H1 (cell line): ENCODE measurements around the gene CWC27. TPM values are rescaled to one million over a fixed set of nuclear protein-coding genes. Genes with fewer than 3 reads are reported as not detected.

Source experiments
- CTCF ChIA-PET: fragments of 300-600 bp; sonication (Branson Sonifier 250); formaldehyde crosslinking; loops from one replicate; lab custom pipeline; 2021; ENCODE audit not compliant: partially characterized antibody; lab: Charles Lee
- POLR2A ChIA-PET: fragments of 300-600 bp; sonication (Branson Sonifier 250); formaldehyde crosslinking; loops from one replicate; lab custom pipeline; 2021; ENCODE audit warnings: inconsistent platforms; ENCODE audit not compliant: partially characterized antibody; lab: Charles Lee
- DNase-seq, 2 experiments: peaks; one replicate each; pipeline versions ENCODE4 v3.0.0 to v3.0.0-alpha.2; 2010 to 2022; ENCODE audit warnings: low spot score in 2 of 2, low read depth in 1 of 2, mixed read lengths in 1 of 2
- FAIRE-seq: peaks from 2 replicates; lab custom pipeline; 2011; peaks lifted over from hg19 to GRCh38; lab: Jason Lieb, UNC
- H2AFZ ChIP-seq: 2 replicates; pipeline ENCODE4 v1.8.1; 2012; ENCODE audit warnings: low read length, inconsistent platforms
- H2AK5ac ChIP-seq: 2 replicates; pipeline ENCODE4 v1.6.1; 2013; ENCODE audit warnings: low read depth, low read length
- H2BK120ac ChIP-seq: replicated peaks from 2 replicates; pipeline ENCODE3; 2013; ENCODE audit warnings: low read depth, low read length, inconsistent platforms
- H2BK12ac ChIP-seq: 2 replicates; pipeline ENCODE4 v1.6.1; 2013; ENCODE audit warnings: low read depth, low read length
- H2BK15ac ChIP-seq: 2 replicates; pipeline ENCODE4 v1.6.1; 2013; ENCODE audit warnings: low read length
- H2BK20ac ChIP-seq: 2 replicates; pipeline ENCODE4 v1.6.1; 2013; ENCODE audit warnings: low read length
- H2BK5ac ChIP-seq: 2 replicates; pipeline ENCODE4 v1.6.1; 2013; ENCODE audit warnings: low read depth, low read length
- H3K14ac ChIP-seq: 2 replicates; pipeline ENCODE4 v1.6.1; 2013; ENCODE audit warnings: inconsistent platforms; ENCODE audit not compliant: insufficient read length
- H3K18ac ChIP-seq: 2 replicates; pipeline ENCODE4 v1.6.1; 2013; ENCODE audit warnings: low read length; ENCODE audit errors: extremely low read depth
- H3K23ac ChIP-seq: 2 replicates; pipeline ENCODE4 v1.6.1; 2013; ENCODE audit warnings: inconsistent platforms; ENCODE audit not compliant: insufficient read length
- H3K23me2 ChIP-seq: 2 replicates; pipeline ENCODE4 v1.6.1; 2013; ENCODE audit warnings: low read depth, low read length
- H3K27ac ChIP-seq: 2 replicates; pipeline ENCODE4 v1.6.1; 2011; ENCODE audit warnings: low read depth, low read length, inconsistent platforms
- H3K27me3 ChIP-seq, 4 experiments: replicated peaks in 1 of 4; 1 replicate in 1 of 4; 2 replicates in 3 of 4; pipeline versions ENCODE4 v1.6.1 to v1.8.1; 2011 to 2013; ENCODE audit warnings: low read length in 3 of 4, mild to moderate bottlenecking in 3 of 4, inconsistent platforms in 2 of 4, mixed read lengths in 2 of 4, moderate library complexity in 1 of 4; ENCODE audit not compliant: control insufficient read depth in 3 of 4, insufficient read depth in 3 of 4; ENCODE audit errors: extremely low read depth in 1 of 4
- H3K36me3 ChIP-seq, 4 experiments: 2 replicates each; pipeline versions ENCODE4 v1.6.1 to v1.8.1; 2011 to 2013; ENCODE audit warnings: mild to moderate bottlenecking in 4 of 4, low read length in 3 of 4, moderate library complexity in 2 of 4, control low read depth in 1 of 4, inconsistent platforms in 1 of 4; ENCODE audit not compliant: insufficient read depth in 4 of 4, control insufficient read depth in 2 of 4
- H3K4ac ChIP-seq: replicated peaks from 2 replicates; pipeline ENCODE3; 2013; ENCODE audit warnings: low read length, low read depth, mixed read lengths, inconsistent platforms; ENCODE audit not compliant: insufficient read length
- H3K4me1 ChIP-seq, 4 experiments: replicated peaks in 1 of 4; 1 replicate in 1 of 4; 2 replicates in 3 of 4; pipeline versions ENCODE4 v1.6.1 to v1.8.1; 2011 to 2013; ENCODE audit warnings: low read length in 3 of 4, inconsistent platforms in 2 of 4, mixed read lengths in 1 of 4; ENCODE audit not compliant: insufficient read depth in 4 of 4, control insufficient read depth in 3 of 4
- H3K4me2 ChIP-seq, 2 experiments: 2 replicates each; pipeline versions ENCODE4 v1.6.1 to v1.8.1; 2011 to 2013; ENCODE audit warnings: low read depth in 2 of 2, low read length in 2 of 2, control low read depth in 1 of 2, inconsistent platforms in 1 of 2, mild to moderate bottlenecking in 1 of 2; ENCODE audit not compliant: insufficient read depth in 1 of 2
- H3K4me3 ChIP-seq, 4 experiments: fragments of 200-600, 300-600 bp in 1 of 4; sonication (generic), shearing (Covaris generic), sonication (Bioruptor Twin) in 1 of 4; 2 replicates each; pipeline versions ENCODE4 v1.5.1 to v1.8.1; 2011 to 2016; ENCODE audit warnings: low read length in 4 of 4, low read depth in 3 of 4, control low read depth in 2 of 4, inconsistent platforms in 2 of 4, mild to moderate bottlenecking in 2 of 4, mixed read lengths in 1 of 4, moderate library complexity in 1 of 4; ENCODE audit not compliant: insufficient read depth in 2 of 4; ENCODE audit errors: extremely low read depth in 1 of 4
- H3K56ac ChIP-seq: replicated peaks from 2 replicates; pipeline ENCODE3; 2013; ENCODE audit warnings: low read depth, mild to moderate bottlenecking, mixed read lengths, low read length, inconsistent platforms; ENCODE audit not compliant: insufficient read length
- H3K79me1 ChIP-seq: 2 replicates; pipeline ENCODE4 v1.6.1; 2013; ENCODE audit warnings: low read depth, low read length, control low read depth
- H3K79me2 ChIP-seq, 2 experiments: 2 replicates each; pipeline versions ENCODE4 v1.6.1 to v1.8.1; 2012 to 2013; ENCODE audit warnings: low read length in 2 of 2, mild to moderate bottlenecking in 2 of 2, inconsistent platforms in 1 of 2; ENCODE audit not compliant: insufficient read depth in 2 of 2, control insufficient read depth in 1 of 2
- H3K9ac ChIP-seq, 4 experiments: replicated peaks in 1 of 4; 1 replicate in 1 of 4; 2 replicates in 3 of 4; pipeline versions ENCODE4 v1.6.1 to v1.8.1; 2011 to 2013; ENCODE audit warnings: low read depth in 3 of 4, low read length in 3 of 4, control low read depth in 2 of 4, mild to moderate bottlenecking in 2 of 4, moderate library complexity in 2 of 4, inconsistent platforms in 1 of 4; ENCODE audit errors: extremely low read depth in 1 of 4
- H3K9me3 ChIP-seq, 2 experiments: 2 replicates each; pipeline versions ENCODE4 v1.6.1 to v1.8.1; 2012 to 2013; ENCODE audit warnings: mild to moderate bottlenecking in 2 of 2, moderate library complexity in 2 of 2, control low read depth in 1 of 2, inconsistent platforms in 1 of 2, low read depth in 1 of 2, low read length in 1 of 2, mixed read lengths in 1 of 2; ENCODE audit not compliant: insufficient read depth in 2 of 2
- H4K20me1 ChIP-seq, 2 experiments: replicated peaks in 1 of 2; 2 replicates each; pipeline versions ENCODE3 to v1.8.1; 2011 to 2013; ENCODE audit warnings: inconsistent platforms in 2 of 2, low read length in 2 of 2, mild to moderate bottlenecking in 1 of 2; ENCODE audit not compliant: insufficient read depth in 2 of 2, control insufficient read depth in 1 of 2
- H4K5ac ChIP-seq: 2 replicates; pipeline ENCODE4 v1.6.1; 2013; ENCODE audit warnings: low read length, low read depth, mixed read lengths, inconsistent platforms; ENCODE audit not compliant: insufficient read length
- H4K8ac ChIP-seq: 2 replicates; pipeline ENCODE4 v1.8.0; 2013; ENCODE audit warnings: mild to moderate bottlenecking, moderate library complexity, low read length, inconsistent platforms; ENCODE audit not compliant: insufficient read depth; ENCODE audit errors: extremely low read depth
- H4K91ac ChIP-seq: replicated peaks from 2 replicates; pipeline ENCODE3; 2013; ENCODE audit warnings: low read length, mixed read lengths, inconsistent platforms; ENCODE audit not compliant: insufficient read length
- whole genome bisulfite sequencing, 2 experiments: shearing (Covaris generic) in 1 of 2; methylation state at CpG; one replicate each; pipeline versions ENCODE4 v1.1.6 to v1.1.7; 2013 to 2015; ENCODE audit warnings: low lambda C conversion rate in 2 of 2, mixed read lengths in 2 of 2, inconsistent platforms in 1 of 2, low coverage in 1 of 2, missing lambda C conversion rate in 1 of 2; ENCODE audit not compliant: insufficient replicate concordance in 2 of 2, insufficient coverage in 1 of 2, insufficient read length in 1 of 2; ENCODE audit errors: extremely low coverage in 1 of 2, missing lambda C conversion rate in 1 of 2; 5-methylcytosine and 5-hydroxymethylcytosine counted together
- polyA plus RNA-seq, 7 experiments: library from polyadenylated mRNA; depleted of rRNA in 3 of 7; stranded (reverse) in 5 of 7; unstranded in 2 of 7; fragments of >200 nt in 5 of 7; fragments of 200-250 nt in 2 of 7; gene quantifications; 1 replicate in 5 of 7; 2 replicates in 1 of 7; 4 replicates in 1 of 7; pipeline versions ENCODE4 v1.2.1 to v1.2.3, GENCODE V29; 2011 to 2013; ENCODE audit warnings: missing spikeins in 2 of 7, mixed read lengths in 2 of 7
- total RNA-seq: library from RNA; stranded (reverse); fragmentation: NEBNext Ultra II Directional; extraction: Animal tissue kit (Norgen Biotek cat#: 25700); gene quantifications from 2 replicates; pipeline ENCODE4 v1.2.1, GENCODE V29; 2021

The CWC27 gene
- total and polyA plus RNA-seq, 2 of the 8 experiments (the other 6 are each of a cell fraction or from before 2014, with no cell fraction given), result 24.9 to 43.4 TPM

GRCh38 chr5:65010841-65011240, 242.1 kb downstream of the CWC27 start:
- H3K18ac ChIP-seq, result no peak overlapping the region
- no peak overlapping the region for H2AK5ac ChIP-seq
- no peak overlapping the region for H2BK15ac ChIP-seq
- H3K9me3 ChIP-seq, result no peaks in the 10 kb centered on the region
- H4K20me1 ChIP-seq, result no peaks in the 10 kb centered on the region
- H2BK12ac ChIP-seq, result no peak overlapping the region
- no peak overlapping the region for H4K8ac ChIP-seq
- H4K5ac ChIP-seq, result no peak overlapping the region
- H3K9ac ChIP-seq, result no peak overlapping the region
- no peaks in the 10 kb centered on the region for H3K36me3 ChIP-seq
- H3K27ac ChIP-seq, result no peak overlapping the region
- H3K4me1 ChIP-seq, result no peaks in the 10 kb centered on the region
- H3K79me1 ChIP-seq, result no peaks in the 10 kb centered on the region
- WGBS, 2 experiments, result 84% methylated on average over 1 of the region's 1 CpG; no CpG with 5 or more reads in 1 of the 2 experiments
- no peak for FAIRE-seq
- DNase-seq, result no peak
- POLR2A ChIA-PET, result no interaction called here
- H3K79me2 ChIP-seq, result no peaks in the 10 kb centered on the region
- H3K14ac ChIP-seq, result no peak overlapping the region
- no peak overlapping the region for H2AFZ ChIP-seq
- no peak overlapping the region for H2BK120ac ChIP-seq
- H3K56ac ChIP-seq, result no peak overlapping the region
- H4K91ac ChIP-seq, result no peak overlapping the region
- CTCF ChIA-PET, result interaction anchor here (1.0 kb wide), 1 partner anchor 200 kb away, joined by 3 read pairs; no protein-coding TSS in a partner anchor
- H3K4me2 ChIP-seq, result no peak overlapping the region
- H3K23me2 ChIP-seq, result no peaks in the 10 kb centered on the region
- no peak overlapping the region for H2BK20ac ChIP-seq
- no peak overlapping the region for H3K4ac ChIP-seq
- no peak overlapping the region for H3K23ac ChIP-seq
- no peaks in the 10 kb centered on the region for H3K27me3 ChIP-seq
- H2BK5ac ChIP-seq, result no peak overlapping the region
- no peak overlapping the region for H3K4me3 ChIP-seq
